Stimulated activated CD8-positive, alpha-beta memory T cell treated with anti-CD3 and anti-CD28 coated beads, Interleukin-4, amount 100 ng/mL, for 24 hours (primary cell): ENCODE results near the gene EFNA5.
A peak's percentile ranks its signal among the peaks of the same experiment; 100 is the strongest.
"Not testable (repeated sequence)": the region's sequence is repeated elsewhere in the genome, so short reads cannot be mapped to it uniquely, and the experiment has no call there.

Experiments used
- DNase-seq: peaks from one replicate; pipeline ENCODE4 v3.0.0-alpha.2; 2020; ENCODE audit warnings: low read depth

The EFNA5 gene

DNA sequence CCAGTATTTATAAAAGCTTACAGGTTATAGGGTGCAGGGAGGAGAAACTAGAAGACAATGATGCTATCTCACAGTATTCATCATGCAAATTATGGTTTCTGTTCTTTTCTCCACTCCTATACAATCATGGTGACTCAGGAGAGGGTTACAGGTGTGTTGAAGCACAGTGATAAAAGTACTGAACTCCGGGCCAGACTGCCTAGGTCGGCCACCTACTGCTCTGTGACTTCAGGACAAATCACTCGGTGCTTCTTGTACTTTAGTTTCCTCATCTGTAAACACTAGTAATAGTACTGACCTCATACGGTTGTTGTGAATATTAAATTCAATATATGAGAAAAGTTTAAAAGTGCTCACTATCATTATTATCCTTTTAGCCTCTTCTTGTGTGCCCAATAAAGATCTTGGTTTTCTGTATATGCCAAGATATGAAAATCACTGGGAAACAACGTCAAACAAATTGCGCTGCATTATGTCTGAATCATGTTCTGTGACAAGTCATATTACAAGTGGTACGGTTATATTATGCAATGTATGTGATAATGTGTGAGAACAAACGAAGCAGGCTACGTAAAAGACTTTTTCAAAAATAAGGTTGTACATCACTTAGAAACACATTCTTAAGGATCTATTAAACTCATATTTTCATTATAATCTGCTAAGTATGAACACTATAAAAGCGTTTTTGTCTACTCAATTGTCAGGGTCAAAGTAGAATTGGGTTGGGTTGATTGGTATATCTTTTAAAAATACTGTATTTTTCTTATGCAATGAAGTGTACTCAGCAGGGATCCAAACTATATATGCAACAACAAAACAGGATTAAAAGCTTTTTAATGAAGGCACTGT is 153.3 kb downstream of the EFNA5 start:
- DNase-seq, result no peak

- no peak for DNase-seq
These were observed 154.1 kb downstream of the EFNA5 start for GRCh38 chr5:107516452-107517184.

GRCh38 chr5:107515521-107516080 is 155.1 kb downstream of the EFNA5 start:
- no peak for DNase-seq

GRCh38 chr5:107514305-107514704 is 156.4 kb downstream of the EFNA5 start:
- DNase-seq, result no peak

- DNase-seq, result no peak
These were observed 157.2 kb downstream of the EFNA5 start for GRCh38 chr5:107513337-107514085.

DNA sequence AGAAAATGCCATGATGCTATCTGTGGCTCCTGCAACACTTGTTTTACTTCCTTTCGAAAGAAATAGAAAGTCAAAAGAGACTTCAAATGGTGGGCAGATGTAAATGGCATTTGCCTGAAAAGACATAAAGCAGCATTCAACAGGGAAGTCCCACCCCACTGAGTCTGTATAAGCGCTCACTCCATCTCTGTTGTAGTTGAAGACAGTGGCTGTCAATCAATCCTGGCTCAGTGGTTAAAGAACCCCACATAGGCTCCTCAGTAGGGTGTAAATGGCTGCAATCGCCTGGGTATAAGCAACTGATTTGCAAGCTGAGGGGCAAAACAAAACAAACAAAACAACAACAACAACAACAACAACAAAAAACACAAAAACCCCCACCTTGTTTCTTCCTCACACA is 158.7 kb downstream of the EFNA5 start:
- no peak for DNase-seq

DNA sequence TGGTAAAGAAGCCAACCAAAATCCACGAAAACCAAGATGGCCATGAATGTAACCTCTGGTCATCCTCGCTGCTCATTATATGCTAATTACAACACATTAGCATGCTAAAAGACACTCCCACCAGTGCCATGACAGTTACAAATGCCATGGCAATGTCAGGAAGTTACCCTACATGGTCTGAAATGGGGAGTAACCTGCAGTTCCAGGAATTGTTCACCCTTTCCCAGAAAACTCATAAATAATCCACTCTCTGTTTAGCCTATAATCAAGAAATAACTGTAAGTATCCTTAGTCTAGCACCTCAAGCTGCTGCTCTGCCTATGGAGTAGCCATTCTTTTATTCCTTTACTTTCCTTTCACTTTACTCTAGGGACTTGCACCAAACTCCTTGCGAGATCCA is 160.6 kb downstream of the EFNA5 start:
- DNase-seq, result no peak

- no peak for DNase-seq
These were observed 162.6 kb downstream of the EFNA5 start for GRCh38 chr5:107508097-107508496.

DNA sequence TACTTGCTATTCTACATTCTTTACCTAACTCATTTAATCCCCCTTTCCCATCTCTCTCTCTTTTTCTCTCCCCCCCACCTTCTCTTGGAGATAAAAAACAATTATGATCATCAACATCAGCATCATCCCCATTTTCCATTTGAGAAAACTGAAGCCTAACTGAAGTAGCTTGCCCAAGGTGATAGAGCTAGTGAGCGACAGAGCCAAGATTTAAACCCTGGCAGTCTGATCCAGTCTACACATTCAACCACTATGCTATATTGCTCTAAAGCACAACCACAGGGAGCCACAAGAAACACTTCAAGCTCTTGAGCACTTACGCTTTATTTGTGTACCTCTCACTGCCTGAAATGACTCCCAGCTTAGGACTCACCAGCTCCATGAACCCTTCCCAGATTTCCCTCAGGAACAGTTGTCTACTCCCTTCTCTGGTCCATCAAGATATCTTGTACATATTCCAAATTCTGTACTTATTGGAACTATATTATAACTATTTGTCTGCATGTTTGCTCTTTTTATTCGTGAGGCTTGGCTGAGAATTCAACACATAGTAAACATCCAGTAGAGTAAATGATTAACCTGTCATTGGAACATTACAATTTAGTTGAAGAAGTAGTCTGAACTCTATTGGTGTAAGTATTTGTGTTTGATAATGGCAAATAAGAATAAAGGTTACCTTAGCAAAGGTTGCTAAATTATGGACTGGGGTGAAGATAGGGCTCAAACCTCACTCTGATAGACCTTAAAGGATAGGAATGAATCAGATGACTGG is 164.8 kb downstream of the EFNA5 start:
- no peak for DNase-seq

GRCh38 chr5:107504424-107504823 is 166.3 kb downstream of the EFNA5 start:
- DNase-seq, result no peak

DNA sequence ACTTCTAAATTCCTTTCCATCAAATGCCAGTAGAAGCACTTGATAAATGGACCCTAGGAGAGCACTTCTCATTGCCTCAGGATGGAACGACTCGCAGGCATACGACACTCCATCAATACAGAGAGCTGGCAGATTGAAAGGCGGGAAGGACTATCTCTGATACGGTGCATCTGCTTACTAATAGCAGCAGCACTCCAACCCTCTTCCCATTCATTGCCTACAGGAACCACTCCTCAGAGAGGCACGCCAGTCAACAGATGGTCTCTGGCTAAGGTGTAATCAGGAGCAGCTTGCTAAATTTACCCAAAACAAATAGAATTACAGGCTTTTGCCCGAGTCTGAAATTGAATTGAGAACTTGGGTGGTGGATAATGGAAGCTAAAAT is 168.1 kb downstream of the EFNA5 start:
- DNase-seq, result no peak

DNA sequence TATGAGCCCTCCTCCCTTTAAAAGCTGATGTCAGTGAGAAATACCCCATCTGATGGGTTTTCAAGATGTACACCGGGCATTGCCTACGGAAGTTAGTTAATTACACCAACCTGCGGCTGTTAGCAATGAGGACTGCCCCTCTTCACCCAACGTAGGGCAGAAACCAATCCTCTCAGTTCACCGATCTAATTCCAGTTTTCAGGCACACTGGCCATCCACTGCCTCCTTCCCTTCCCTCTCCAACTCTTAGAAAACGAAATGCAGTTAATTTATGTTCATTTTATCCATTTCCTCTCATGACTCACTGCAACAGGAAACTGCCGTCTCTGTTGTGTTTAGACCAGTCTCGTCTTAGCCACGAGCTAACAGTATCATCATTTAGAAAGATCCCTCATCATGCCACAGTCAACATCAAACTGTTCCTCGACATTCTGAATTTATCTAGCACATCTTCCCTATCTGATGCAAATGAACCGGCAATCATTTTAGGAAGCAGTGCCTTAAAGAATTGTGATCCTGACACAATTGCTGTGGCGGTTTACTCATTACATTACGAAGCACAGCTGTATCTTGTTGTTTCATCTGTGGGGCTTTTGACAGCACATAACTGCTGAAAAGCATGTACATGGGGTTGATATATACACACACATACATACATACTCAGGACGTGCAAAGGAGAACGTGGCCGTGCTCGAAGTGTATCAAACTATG is 168.6 kb downstream of the EFNA5 start:
- DNase-seq, result no peak

- no peak for DNase-seq
These were observed 169.9 kb downstream of the EFNA5 start for GRCh38 chr5:107500840-107501239.

- no peak for DNase-seq
These were observed 170.4 kb downstream of the EFNA5 start for GRCh38 chr5:107500347-107500746.

- no peak for DNase-seq
These were observed 171.0 kb downstream of the EFNA5 start for GRCh38 chr5:107499776-107500175.

GRCh38 chr5:107499237-107499636 is 171.5 kb downstream of the EFNA5 start:
- DNase-seq, result no peak

DNA sequence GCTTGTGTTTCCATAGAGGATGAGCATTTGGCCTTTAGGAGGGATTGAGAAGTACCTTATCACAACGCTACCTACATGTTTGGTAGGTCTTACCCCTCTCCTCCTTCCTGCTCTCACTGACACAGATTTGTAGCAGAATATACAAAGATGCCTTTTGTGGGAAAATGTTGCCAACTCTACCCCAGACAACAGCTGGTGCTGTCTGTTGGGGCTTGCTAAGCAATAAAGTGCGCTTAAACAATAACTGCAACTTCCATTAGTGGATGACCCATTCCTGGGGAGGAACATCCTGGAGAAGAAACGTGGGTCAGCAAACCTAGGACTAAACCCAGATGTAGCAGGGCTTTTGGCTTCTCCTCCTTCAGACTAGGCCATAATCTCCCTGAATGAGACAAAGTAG is 174.3 kb downstream of the EFNA5 start:
- DNase-seq, result no peak

DNA sequence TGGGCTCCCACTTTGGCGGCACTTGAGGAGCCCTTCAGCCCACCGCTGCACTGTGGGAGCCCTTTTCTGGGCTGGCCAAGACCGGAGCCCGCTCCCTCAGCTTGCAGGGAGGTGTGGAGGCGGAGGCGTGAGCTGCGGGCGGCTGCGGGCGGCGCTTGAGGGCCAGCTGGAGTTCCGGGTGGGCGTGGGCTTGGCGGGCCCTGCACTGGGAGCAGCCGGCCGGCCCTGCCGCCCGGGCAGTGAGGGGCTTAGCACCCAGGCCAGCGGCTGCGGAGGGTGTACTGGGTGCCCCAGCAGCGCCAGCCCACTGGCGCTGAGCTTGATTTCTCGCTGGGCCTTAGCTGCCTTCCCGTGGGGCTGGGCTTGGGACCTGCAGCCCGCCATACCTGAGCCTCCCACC is 176.6 kb downstream of the EFNA5 start:
- not testable (repeated sequence) for DNase-seq

DNA sequence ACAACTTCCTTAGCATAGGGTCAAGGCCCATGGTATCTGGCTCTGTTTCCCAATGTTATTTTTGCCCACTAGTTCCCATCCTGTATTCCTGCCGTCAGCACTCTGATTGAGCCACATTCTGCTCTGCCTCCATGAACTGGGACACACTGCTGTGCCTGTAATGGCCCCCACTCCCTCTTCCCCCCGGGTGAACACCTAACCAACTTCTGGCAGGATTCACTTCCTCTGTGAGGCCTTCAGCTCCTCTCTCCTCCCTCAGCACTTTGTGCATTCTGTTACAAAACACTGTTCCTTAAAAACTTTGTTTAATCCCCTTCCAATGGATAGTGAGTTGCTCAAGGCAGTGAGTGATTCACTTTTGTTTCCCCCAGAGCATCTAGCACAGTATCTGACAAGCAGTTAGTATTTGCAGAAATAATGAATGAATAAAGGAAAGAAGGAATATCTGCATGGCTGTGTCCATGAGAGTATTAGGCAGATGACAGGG is 183.6 kb downstream of the EFNA5 start:
- no peak for DNase-seq

DNA sequence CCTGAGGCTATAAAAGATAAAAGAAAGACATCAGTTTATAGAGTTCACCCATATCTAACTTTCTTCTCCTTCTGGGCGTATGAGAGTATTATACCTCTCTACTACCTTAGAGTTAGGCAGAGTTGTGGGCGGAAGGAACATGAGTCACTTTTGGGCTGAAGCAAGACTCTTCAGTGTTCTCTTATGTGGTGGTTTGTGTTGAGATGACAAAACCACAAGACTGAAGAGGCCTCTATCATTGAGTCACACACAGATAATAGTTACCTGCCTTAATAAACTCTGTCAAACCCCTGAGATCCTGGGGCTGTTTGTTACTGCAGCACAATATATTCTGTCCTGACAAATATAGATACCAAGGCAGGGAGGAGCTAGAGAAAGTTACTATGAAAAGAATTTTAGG is 184.2 kb downstream of the EFNA5 start:
- DNase-seq, result peak; percentile 39

GRCh38 chr5:107485184-107485583 is 185.6 kb downstream of the EFNA5 start:
- no peak for DNase-seq
